A549 (cell line): ENCODE data around the gene TLE1. TPM values are rescaled to one million over a fixed set of nuclear protein-coding genes. Genes with fewer than 3 reads are reported as not detected.

Source experiments
- ATAC-seq, 2 experiments: fragments of 200-7000 bp in 1 of 2; fragments of >200 bp in 1 of 2; cut with Nextera tagmentation in 1 of 2; cut with Tn5 transposase in 1 of 2; 3 replicates each; pipeline versions ENCODE4 v1.8.0 to v1.9.1; 2018 to 2020; ENCODE audit warnings: mild to moderate bottlenecking in 1 of 2, moderate library complexity in 1 of 2
- CTCF ChIA-PET: fragments of 300-600 bp; sonication (Branson Sonifier 250); formaldehyde crosslinking; extraction: SDS; loops from one replicate; lab custom pipeline; 2021; ENCODE audit warnings: antibody characterized with exemption, inconsistent platforms; lab: Yijun Ruan, JAX
- POLR2A ChIA-PET: fragments of 350-600 bp; formaldehyde crosslinking; extraction: SDS; loops from one replicate; lab custom pipeline; 2021; ENCODE audit warnings: antibody characterized with exemption, inconsistent platforms; lab: Yijun Ruan, JAX
- DNase-seq, 2 experiments: peaks; one replicate each; pipeline versions ENCODE4 v3.0.0 to v3.0.0-alpha.2; 2011 to 2016; ENCODE audit warnings: low read depth in 1 of 2, low spot score in 1 of 2
- FAIRE-seq: peaks from 2 replicates; lab custom pipeline; 2011; peaks lifted over from hg19 to GRCh38; lab: Jason Lieb, UNC
- H3K27ac ChIP-seq, 2 experiments: fragments of >200 bp; sonication (Bioruptor Twin); formaldehyde crosslinking; 3 replicates each; pipeline ENCODE4 v1.5.1; 2016 to 2017
- H3K4me1 ChIP-seq: fragments of >200 bp; sonication (Bioruptor Twin); formaldehyde crosslinking; 3 replicates; pipeline ENCODE4 v1.6.1; 2016
- H3K4me2 ChIP-seq: fragments of >200 bp; sonication (Bioruptor Twin); formaldehyde crosslinking; 3 replicates; pipeline ENCODE4 v1.6.1; 2016
- H3K4me3 ChIP-seq: fragments of >200 bp; sonication (Bioruptor Twin); formaldehyde crosslinking; 3 replicates; pipeline ENCODE4 v1.5.1; 2016
- H3K9me3 ChIP-seq: fragments of >200 bp; sonication (Bioruptor Twin); formaldehyde crosslinking; 3 replicates; pipeline ENCODE4 v1.6.1; 2016
- BHLHE40 ChIP-seq: IDR thresholded peaks from 2 replicates; pipeline ENCODE4 v1.6.1; 2012; ENCODE audit warnings: low read depth, low read length, inconsistent platforms
- CBX2 ChIP-seq: fragments of 200-600 bp; sonication (generic); IDR thresholded peaks from 2 replicates; pipeline ENCODE4 v1.6.1; 2016; ENCODE audit warnings: low read depth, mild to moderate bottlenecking, borderline replicate concordance
- CBX8 ChIP-seq: fragments of 200-600 bp; sonication (generic); IDR thresholded peaks from 2 replicates; pipeline ENCODE4 v1.6.1; 2016
- CEBPB ChIP-seq, 2 experiments: fragments of >200 bp in 1 of 2; sonication (Bioruptor Twin) in 1 of 2; formaldehyde crosslinking in 1 of 2; IDR thresholded peaks; 2 replicates each; pipeline ENCODE4 v1.6.1; 2012 to 2016
- CHD4 ChIP-seq: fragments of 200-600 bp; sonication (generic); IDR thresholded peaks from 2 replicates; pipeline ENCODE4 v1.6.1; 2016; ENCODE audit warnings: antibody characterized with exemption, mild to moderate bottlenecking, borderline replicate concordance
- EHF ChIP-seq: fragments of 250-450 bp; sonication (Bioruptor Pico); IDR thresholded peaks from 2 replicates; pipeline ENCODE4 v1.5.0; 2020; ENCODE audit warnings: mild to moderate bottlenecking
- EP300 ChIP-seq, 2 experiments: fragments of >200 bp; sonication (Bioruptor Twin); formaldehyde crosslinking; IDR thresholded peaks; 2 replicates in 1 of 2; 3 replicates in 1 of 2; pipeline ENCODE4 v1.6.1; 2016 to 2017
- ESRRA ChIP-seq: fragments of 150-350 bp; IDR thresholded peaks from 2 replicates; pipeline ENCODE4 v1.6.1; 2014; ENCODE audit warnings: mild to moderate bottlenecking, low read length, borderline replicate concordance
- FOXS1 ChIP-seq: fragments of 250-450 bp; sonication (Bioruptor Pico); IDR thresholded peaks from 2 replicates; pipeline ENCODE4 v1.5.0; 2020; ENCODE audit warnings: mild to moderate bottlenecking, moderate library complexity
- GATA3 ChIP-seq: IDR thresholded peaks from 2 replicates; pipeline ENCODE4 v1.6.1; 2012; ENCODE audit warnings: borderline replicate concordance
- HES2 ChIP-seq: fragments of >200 bp; sonication (Bioruptor Twin); formaldehyde crosslinking; IDR thresholded peaks from 2 replicates; pipeline ENCODE4 v1.6.1; 2016
- HEYL ChIP-seq: fragments of 250-450 bp; sonication (Bioruptor Pico); IDR thresholded peaks from 2 replicates; pipeline ENCODE4 v1.8.0; 2021; ENCODE audit warnings: mild to moderate bottlenecking, moderate library complexity
- HOXA7 ChIP-seq: fragments of 250-450 bp; sonication (Bioruptor Pico); IDR thresholded peaks from 2 replicates; pipeline ENCODE4 v1.5.0; 2020; ENCODE audit warnings: mild to moderate bottlenecking, moderate library complexity
- HOXB5 ChIP-seq: fragments of 250-450 bp; sonication (Bioruptor Pico); IDR thresholded peaks from 2 replicates; pipeline ENCODE4 v1.5.0; 2020; ENCODE audit warnings: mild to moderate bottlenecking, moderate library complexity
- JUN ChIP-seq, 2 experiments: fragments of >200 bp; sonication (Bioruptor Twin); formaldehyde crosslinking; IDR thresholded peaks; 2 replicates in 1 of 2; 3 replicates in 1 of 2; pipeline ENCODE4 v1.6.1; 2016 to 2017
- NPAS2 ChIP-seq: fragments of 250-450 bp; sonication (Bioruptor Pico); IDR thresholded peaks from 2 replicates; pipeline ENCODE4 v1.8.0; 2022; ENCODE audit warnings: mild to moderate bottlenecking, moderate library complexity, borderline replicate concordance
- RCOR1 ChIP-seq: fragments of 150-350 bp; IDR thresholded peaks from 2 replicates; pipeline ENCODE4 v1.6.1; 2014; ENCODE audit warnings: antibody characterized with exemption, low read length, low read depth
- RNF2 ChIP-seq: fragments of 200-600 bp; sonication (generic); IDR thresholded peaks from 2 replicates; pipeline ENCODE4 v1.6.1; 2016; ENCODE audit warnings: low read depth, mild to moderate bottlenecking, antibody characterized with exemption, moderate library complexity, borderline replicate concordance
- ZC3H11A ChIP-seq: fragments of 450-650 bp; IDR thresholded peaks from 2 replicates; pipeline ENCODE4 v1.6.1; 2014; ENCODE audit warnings: antibody characterized with exemption, mild to moderate bottlenecking
- ZFP36 ChIP-seq: fragments of 450-650 bp; IDR thresholded peaks from 2 replicates; pipeline ENCODE4 v1.6.1; 2014; ENCODE audit warnings: borderline replicate concordance; ENCODE audit not compliant: partially characterized antibody
- ZNF302 ChIP-seq: fragments of 250-450 bp; sonication (Bioruptor Pico); IDR thresholded peaks from 2 replicates; pipeline ENCODE4 v1.9.0; 2021; ENCODE audit warnings: inconsistent platforms, mild to moderate bottlenecking, moderate library complexity
- WGBS: methylation state at CpG from one replicate; pipeline ENCODE4 v1.1.6; 2017; ENCODE audit errors: missing lambda C conversion rate; 5-methylcytosine and 5-hydroxymethylcytosine counted together
- polyA plus RNA-seq, 4 experiments: library from polyadenylated mRNA; depleted of rRNA in 3 of 4; stranded (reverse); fragments of >200 nt; fragmentation: RNase III in 1 of 4; extraction: RNeasy Plus Mini Kit Qiagen cat#74134 plus additional on column Dnase treatment in 1 of 4; gene quantifications; 2 replicates in 3 of 4; 3 replicates in 1 of 4; pipeline ENCODE4 v1.2.3, GENCODE V29; 2011 to 2017
- TF ChIP-seq, protein P1 (sequence below): IDR thresholded peaks from 2 replicates; pipeline ENCODE4 v1.6.1; 2012
- TF ChIP-seq, protein P2 (sequence below): fragments of >200 bp; sonication (Bioruptor Twin); formaldehyde crosslinking; IDR thresholded peaks from 3 replicates; pipeline ENCODE4 v1.5.1; 2016
- TF ChIP-seq, protein P3 (sequence below): fragments of 250-450 bp; sonication (Bioruptor Pico); IDR thresholded peaks from 2 replicates; pipeline ENCODE4 v1.5.0; 2020; ENCODE audit warnings: low read depth, mild to moderate bottlenecking, moderate library complexity
- TF ChIP-seq, protein P4 (sequence below): fragments of 150-350 bp; IDR thresholded peaks from 2 replicates; pipeline ENCODE4 v1.6.1; 2014; ENCODE audit warnings: low read depth, mild to moderate bottlenecking, low read length

Gene TLE1
- polyA plus RNA-seq, 2 of the 4 experiments (the other 2 are of a cell fraction) = 45.8 to 117 TPM

- Histone ChIP-seq H3K4me1 (peaks cover 17% of the 10 kb centered on the region; the same call in 2 of the 3 replicates), H3K27ac (peak overlapping the region in 1 of 2 experiments; percentile 49; a peak in 2 of 6 replicates), H3K4me3 (no peak overlapping the region), H3K9me3 (no peaks in the 10 kb centered on the region), H3K4me2 (no peak overlapping the region)
- DNase-seq (no peak), FAIRE-seq (no peak), ATAC-seq (no peak)
- POLR2A ChIA-PET = no interaction called here
- CTCF ChIA-PET = interaction anchor here (0.6 kb wide), 1 partner anchor 475 kb away, joined by 3 read pairs; no protein-coding TSS in a partner anchor
- TF ChIP-seq HOXB5 (CRISPR knock-in tag) (no peak), NPAS2 (CRISPR knock-in tag) (no peak), ZFP36 (no peak), BHLHE40 (no peak), JUN (IDR thresholded peaks at IDR 0.05) (no peak)
- TF ChIP-seq, protein P1, sequence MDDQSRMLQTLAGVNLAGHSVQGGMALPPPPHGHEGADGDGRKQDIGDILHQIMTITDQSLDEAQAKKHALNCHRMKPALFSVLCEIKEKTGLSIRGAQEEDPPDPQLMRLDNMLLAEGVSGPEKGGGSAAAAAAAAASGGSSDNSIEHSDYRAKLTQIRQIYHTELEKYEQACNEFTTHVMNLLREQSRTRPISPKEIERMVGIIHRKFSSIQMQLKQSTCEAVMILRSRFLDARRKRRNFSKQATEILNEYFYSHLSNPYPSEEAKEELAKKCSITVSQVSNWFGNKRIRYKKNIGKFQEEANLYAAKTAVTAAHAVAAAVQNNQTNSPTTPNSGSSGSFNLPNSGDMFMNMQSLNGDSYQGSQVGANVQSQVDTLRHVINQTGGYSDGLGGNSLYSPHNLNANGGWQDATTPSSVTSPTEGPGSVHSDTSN = no peak
- 86% methylated on average over 4 of the region's 4 CpGs for WGBS
These were observed 110.0 kb downstream of the TLE1 start for GRCh38 chr9:81579381-81579780.

GRCh38 chr9:81578606-81579005, 110.7 kb downstream of the TLE1 start:
- DNase-seq (no peak), FAIRE-seq (no peak), ATAC-seq (no peak)
- no peak overlapping the region for H3K4me3 ChIP-seq
- TF ChIP-seq ZNF302 (CRISPR knock-in tag) (no peak), GATA3 (no peak), ZC3H11A (no peak), ESRRA (no peak), RNF2 (no peak), HOXA7 (CRISPR knock-in tag) (no peak)
- TF ChIP-seq, protein P2, sequence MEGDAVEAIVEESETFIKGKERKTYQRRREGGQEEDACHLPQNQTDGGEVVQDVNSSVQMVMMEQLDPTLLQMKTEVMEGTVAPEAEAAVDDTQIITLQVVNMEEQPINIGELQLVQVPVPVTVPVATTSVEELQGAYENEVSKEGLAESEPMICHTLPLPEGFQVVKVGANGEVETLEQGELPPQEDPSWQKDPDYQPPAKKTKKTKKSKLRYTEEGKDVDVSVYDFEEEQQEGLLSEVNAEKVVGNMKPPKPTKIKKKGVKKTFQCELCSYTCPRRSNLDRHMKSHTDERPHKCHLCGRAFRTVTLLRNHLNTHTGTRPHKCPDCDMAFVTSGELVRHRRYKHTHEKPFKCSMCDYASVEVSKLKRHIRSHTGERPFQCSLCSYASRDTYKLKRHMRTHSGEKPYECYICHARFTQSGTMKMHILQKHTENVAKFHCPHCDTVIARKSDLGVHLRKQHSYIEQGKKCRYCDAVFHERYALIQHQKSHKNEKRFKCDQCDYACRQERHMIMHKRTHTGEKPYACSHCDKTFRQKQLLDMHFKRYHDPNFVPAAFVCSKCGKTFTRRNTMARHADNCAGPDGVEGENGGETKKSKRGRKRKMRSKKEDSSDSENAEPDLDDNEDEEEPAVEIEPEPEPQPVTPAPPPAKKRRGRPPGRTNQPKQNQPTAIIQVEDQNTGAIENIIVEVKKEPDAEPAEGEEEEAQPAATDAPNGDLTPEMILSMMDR = no peak
- no peaks in the 10 kb centered on the region for H3K9me3 ChIP-seq
- CTCF ChIA-PET = no interaction called here
- H3K4me2 ChIP-seq = no peak overlapping the region
- no peak overlapping the region for H3K27ac ChIP-seq
- H3K4me1 ChIP-seq = peaks cover 21% of the 10 kb centered on the region; the same call in 2 of the 3 replicates
- POLR2A ChIA-PET = no interaction called here

GRCh38 chr9:81575956-81576355, 113.4 kb downstream of the TLE1 start:
- POLR2A ChIA-PET = no interaction called here
- no peak overlapping the region for H3K4me2 ChIP-seq
- peak overlapping the region in 1 of 2 experiments; percentile 42; a peak in 3 of 6 replicates for H3K27ac ChIP-seq
- H3K4me1 ChIP-seq = peaks cover 14% of the 10 kb centered on the region; the same call in 2 of the 3 replicates
- FAIRE-seq (no peak), ATAC-seq (no peak), DNase-seq (no peak)
- TF ChIP-seq EHF (no peak), CHD4 (no peak), HOXB5 (CRISPR knock-in tag) (no peak), HEYL (CRISPR knock-in tag) (no peak), CBX8 (no peak), EP300 (IDR thresholded peaks at IDR 0.05) (no peak), RCOR1 (no peak), FOXS1 (CRISPR knock-in tag) (no peak), CEBPB (IDR thresholded peaks at IDR 0.05) (no peak), GATA3 (no peak), CBX2 (no peak), HES2 (no peak)
- TF ChIP-seq, protein P3, sequence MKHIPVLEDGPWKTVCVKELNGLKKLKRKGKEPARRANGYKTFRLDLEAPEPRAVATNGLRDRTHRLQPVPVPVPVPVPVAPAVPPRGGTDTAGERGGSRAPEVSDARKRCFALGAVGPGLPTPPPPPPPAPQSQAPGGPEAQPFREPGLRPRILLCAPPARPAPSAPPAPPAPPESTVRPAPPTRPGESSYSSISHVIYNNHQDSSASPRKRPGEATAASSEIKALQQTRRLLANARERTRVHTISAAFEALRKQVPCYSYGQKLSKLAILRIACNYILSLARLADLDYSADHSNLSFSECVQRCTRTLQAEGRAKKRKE = no peak
- TF ChIP-seq, protein P4, sequence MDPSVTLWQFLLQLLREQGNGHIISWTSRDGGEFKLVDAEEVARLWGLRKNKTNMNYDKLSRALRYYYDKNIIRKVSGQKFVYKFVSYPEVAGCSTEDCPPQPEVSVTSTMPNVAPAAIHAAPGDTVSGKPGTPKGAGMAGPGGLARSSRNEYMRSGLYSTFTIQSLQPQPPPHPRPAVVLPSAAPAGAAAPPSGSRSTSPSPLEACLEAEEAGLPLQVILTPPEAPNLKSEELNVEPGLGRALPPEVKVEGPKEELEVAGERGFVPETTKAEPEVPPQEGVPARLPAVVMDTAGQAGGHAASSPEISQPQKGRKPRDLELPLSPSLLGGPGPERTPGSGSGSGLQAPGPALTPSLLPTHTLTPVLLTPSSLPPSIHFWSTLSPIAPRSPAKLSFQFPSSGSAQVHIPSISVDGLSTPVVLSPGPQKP = no peak
- CTCF ChIA-PET = interaction anchor here (0.7 to 0.8 kb wide), 2 partner anchors 10 to 39 kb away, joined by 3 read pairs; no protein-coding TSS in a partner anchor
- H3K9me3 ChIP-seq = no peaks in the 10 kb centered on the region
- WGBS = 64% methylated on average over 2 of the region's 2 CpGs
- no peak overlapping the region for H3K4me3 ChIP-seq
